Dedifferentiated amniotic fluid mesenchymal stem cell (primary cell): ENCODE measurements around the gene DACH1.
"Not testable (repeated sequence)": the region's sequence is repeated elsewhere in the genome, so short reads cannot be mapped to it uniquely, and the experiment has no call there.

ENCODE experiments used
- DNase-seq: peaks from one replicate; pipeline ENCODE4 v3.0.0-alpha.2; 2016; ENCODE audit errors: extremely low spot score

The DACH1 gene

DNA sequence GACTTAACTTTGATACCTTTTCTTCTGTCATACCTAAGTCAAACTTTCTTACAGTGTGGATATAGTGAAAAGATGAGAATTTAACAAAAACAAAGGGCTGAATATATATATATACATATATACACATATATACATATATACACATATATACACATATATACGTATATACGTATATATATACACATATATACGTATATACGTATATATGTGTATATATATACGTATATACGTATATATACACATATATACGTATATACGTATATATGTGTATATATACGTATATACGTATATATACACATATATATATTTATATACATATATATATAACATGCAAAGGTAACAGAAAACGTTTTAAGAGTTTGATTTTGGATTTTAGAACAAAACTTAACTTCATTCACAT, 88.0 kb downstream of the DACH1 start:
- not testable (repeated sequence) for DNase-seq

- DNase-seq = no peak
Observed at GRCh38 chr13:71775966-71776365, 91.0 kb downstream of the DACH1 start.

DNA sequence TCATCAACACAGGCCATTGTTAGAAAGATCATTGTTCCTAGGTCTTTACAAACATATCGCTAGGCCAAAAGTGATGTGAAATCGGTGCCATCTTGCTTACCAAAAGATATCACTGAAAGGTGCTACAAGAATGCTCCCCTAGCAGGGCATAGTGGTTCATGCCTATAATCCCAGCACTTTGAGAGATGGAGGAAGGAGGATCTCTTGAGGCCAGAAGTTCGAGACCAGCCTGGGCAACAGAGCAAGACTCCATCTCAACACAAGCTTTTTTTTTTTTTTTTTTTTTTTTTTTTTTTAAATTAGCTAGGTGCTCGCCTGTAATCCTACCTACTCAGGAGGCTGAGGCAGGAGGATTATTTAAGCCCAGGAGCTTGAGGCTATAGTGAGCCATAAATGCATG, 92.1 kb downstream of the DACH1 start:
- no peak for DNase-seq

DNA sequence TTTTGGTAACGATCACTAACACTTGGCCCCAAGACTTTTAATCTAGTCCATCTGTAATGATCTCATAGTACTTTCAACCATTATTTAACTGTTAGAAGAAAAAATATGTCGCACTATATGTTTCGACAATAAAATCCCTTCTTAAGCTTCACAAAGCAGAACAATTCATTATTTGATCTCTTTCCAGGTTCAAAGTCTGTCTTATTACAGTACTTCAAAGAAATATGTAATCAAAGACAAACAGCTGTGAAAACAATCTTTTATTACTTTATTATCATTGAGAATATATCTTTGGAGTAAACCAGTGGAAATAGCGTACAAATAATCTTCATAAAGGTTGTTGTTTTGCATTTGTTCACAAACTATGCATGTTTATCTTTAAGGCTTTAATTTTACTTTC, 93.5 kb downstream of the DACH1 start:
- DNase-seq = no peak

- DNase-seq = no peak
Observed at GRCh38 chr13:71772361-71772760, 94.6 kb downstream of the DACH1 start.

DNA sequence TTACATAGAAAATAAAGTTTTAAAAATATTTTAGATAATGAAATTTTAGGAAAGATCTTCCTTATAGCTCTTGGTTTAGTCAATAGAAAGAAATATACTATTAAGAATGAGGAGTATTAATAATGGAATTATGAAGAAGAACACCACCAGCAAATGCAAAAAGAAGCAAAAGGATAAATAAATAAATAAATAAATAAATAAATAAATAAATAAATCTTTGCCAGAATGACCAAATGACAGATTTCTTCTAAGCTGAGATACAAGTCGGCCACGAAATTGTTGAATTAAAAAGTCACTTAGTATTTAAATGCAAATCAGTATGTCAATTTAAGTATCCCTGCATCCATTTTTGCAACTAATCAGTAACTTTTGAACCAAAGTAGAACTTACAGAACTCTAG, 95.9 kb downstream of the DACH1 start:
- DNase-seq = no peak

DNA sequence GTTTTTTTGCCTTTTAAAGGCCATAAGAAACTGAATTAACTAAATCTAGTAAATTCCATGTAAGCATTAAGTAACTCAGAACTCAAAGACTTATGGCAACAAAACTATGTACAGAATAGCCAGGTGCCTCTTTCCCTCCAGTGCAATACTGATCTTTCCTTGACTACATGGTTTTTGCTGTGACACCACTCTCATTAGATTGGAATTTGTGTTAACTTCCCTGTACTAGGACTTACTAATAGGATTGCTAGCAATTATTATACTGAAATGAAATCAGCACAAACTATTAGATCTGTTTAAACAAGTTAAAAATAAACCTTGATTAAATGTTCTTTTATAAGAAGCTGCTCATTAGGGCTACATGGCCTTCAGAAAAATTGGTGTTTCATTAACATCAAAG, 96.3 kb downstream of the DACH1 start:
- DNase-seq = no peak

- no peak for DNase-seq
Observed at GRCh38 chr13:71768881-71769280, 98.1 kb downstream of the DACH1 start.

DNA sequence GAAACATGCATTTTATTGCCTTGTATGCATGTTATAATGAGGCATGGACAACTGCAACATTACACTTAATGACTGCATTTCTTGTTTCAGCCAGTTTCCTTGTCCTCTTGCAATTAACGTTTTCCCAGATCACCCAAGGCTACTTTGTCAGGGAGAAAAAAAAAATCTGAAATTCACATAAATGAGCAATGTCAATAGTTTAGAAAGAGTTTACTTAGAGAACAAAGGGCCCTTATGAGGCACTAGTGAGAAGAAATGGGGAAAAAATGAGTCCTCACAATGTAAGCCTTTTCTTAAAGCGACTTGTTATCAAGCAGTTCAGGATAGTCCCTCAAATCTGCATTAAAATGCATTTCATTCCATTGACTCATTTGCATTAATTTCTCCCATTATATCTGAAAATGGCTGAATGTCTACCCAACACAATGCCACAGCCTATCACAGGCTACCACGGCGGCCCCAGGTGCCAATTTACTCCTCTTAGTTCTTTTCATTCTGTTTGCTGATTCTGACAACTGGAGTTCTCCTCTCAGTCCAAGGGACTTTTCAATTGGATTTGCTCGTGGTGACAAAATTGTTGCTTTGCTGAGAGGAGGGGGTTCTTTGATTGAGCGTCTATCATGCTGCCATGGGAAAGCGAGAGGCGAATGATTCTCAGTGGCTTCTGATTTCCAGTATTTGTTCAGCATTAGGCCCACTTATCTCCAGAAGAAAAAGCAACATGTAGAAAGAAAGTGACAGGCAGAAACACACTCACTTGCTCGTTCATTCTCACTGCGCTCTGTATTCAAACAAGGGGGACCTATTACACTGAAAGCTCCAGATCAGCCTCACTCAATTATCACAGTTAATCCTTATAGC, 107.1 kb downstream of the DACH1 start:
- no peak for DNase-seq

GRCh38 chr13:71758828-71759227, 108.2 kb downstream of the DACH1 start:
- DNase-seq = no peak

DNA sequence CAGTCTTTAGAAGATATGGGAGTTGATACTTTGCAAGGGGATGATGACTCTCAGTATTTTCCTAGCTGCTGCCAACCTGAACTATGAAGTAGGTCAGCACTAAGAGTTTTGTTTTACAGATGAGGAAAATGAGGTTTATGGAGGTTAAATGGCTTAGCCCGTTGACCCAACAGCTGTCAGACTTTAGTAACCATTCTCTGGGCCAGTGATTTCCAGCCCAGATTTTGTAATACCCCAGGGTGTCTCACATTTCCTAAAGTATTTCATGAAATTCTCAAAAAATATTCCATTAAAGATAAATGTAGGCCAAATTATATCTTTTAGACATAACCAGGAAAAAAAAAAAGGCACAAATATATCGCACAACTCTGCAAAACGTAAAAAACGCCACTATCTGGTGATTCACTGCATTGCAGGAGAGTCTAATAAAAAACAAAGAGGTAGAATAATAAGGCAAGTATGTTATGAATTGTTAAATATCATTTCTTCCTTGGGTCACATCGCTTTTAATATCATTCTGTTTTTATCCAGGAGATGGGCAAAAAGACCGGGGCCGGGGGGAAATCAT, 112.5 kb downstream of the DACH1 start:
- no peak for DNase-seq

- no peak for DNase-seq
Observed at GRCh38 chr13:71752775-71753513, 114.1 kb downstream of the DACH1 start.

- DNase-seq = no peak
Observed at GRCh38 chr13:71751073-71751472, 115.9 kb downstream of the DACH1 start.

DNA sequence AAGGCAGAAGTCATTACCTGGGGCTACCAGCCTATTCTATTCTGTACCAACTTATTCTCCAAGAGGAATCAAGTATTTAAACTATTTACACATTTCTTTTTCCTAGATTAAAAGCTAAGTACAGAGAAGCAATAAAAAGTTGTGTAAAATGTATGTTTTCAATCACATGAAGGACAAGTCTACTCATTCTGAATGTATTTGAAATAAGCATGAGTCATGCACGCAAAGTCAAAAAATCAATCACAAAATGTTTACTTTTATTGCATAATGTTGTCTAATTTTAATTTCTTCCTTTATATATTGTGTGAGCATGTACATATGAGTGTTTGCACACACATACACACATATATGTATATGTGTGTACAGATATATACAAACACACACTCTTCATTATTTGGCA, 136.7 kb downstream of the DACH1 start:
- DNase-seq = no peak

- no peak for DNase-seq
Observed at GRCh38 chr13:71729441-71729840, 137.6 kb downstream of the DACH1 start.

GRCh38 chr13:71727662-71728061, 139.3 kb downstream of the DACH1 start:
- no peak for DNase-seq

GRCh38 chr13:71727042-71727441, 140.0 kb downstream of the DACH1 start:
- no peak for DNase-seq

DNA sequence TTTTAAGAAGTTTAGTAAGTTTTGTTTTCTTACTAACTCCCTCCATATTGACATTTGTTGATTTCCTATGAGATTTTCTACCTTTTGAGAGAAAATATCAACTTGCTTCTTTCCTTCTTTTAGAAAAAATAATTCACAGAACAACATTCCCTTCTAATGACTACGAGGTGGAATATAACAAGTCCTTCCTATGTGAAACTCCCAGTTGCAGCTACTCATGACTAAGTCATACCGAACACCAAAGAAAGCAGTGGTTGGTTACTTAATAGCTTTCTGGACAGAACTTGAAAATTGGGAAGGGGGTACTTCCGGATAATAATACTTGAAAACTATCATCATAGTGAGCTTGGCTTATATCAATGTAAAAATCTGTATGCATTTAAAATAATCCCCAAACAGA, 144.8 kb downstream of the DACH1 start:
- no peak for DNase-seq

DNA sequence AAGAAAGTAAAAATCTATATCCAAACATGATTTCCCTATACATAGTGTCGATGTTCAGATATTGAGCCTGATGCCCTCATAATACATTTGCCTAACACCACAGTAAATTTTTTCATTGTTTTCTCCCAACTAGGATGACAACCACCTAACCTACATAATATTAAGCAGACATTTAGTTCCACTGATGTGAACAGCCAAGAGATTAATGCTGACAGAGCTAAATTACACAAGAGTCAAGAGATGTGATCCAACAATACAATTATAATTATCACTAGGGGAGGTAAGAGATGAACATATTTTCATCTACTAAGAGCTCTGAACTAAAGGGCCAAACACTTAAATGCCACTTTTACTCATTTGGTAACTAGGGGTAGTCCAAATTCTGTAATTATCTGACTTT, 145.9 kb downstream of the DACH1 start:
- DNase-seq = no peak

DNA sequence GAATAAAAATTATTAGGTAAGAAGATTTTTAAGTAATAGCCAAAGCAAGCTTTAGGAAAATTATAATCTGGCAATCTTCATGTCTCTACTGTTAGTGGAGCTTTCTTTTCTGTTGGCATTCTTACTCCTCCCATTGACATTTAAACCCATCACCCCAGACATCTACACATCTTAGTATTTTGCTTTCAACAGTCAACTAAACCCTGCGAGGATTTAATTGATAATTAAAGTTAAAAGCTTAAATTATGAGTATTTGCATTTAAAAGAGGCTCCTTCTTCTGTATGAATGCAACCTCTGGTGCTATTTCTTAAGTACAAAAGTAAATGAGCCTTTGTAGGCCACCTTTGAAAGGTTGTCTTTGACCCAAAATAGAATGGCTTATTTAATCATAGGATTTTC, 148.1 kb downstream of the DACH1 start:
- no peak for DNase-seq

DNA sequence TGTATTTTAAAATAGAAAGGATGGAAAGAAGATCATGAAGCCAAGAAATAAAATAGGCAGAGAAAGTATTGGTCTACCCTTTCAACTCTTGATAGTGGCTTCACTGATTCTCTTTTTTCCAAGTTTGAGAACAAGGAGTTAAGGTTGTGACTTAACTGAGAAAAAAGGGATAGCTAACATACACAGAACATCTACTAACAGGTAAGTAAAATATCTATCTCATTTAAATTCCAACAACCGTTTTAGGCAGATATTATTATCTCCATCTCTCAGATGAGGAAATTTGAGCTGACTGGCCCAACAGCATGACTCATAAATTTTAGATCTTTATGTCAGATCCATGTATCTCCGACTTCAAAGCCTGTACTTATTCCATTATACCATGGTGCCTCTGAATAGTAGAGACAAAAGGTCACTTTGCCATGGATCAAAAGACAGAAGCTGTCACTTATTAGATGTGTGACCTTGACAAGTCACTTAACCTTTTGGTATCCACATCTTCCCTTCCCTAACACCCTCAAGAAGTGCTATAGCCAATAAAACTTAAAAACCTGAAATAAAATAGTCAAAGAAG, 152.1 kb downstream of the DACH1 start:
- DNase-seq = no peak

DNA sequence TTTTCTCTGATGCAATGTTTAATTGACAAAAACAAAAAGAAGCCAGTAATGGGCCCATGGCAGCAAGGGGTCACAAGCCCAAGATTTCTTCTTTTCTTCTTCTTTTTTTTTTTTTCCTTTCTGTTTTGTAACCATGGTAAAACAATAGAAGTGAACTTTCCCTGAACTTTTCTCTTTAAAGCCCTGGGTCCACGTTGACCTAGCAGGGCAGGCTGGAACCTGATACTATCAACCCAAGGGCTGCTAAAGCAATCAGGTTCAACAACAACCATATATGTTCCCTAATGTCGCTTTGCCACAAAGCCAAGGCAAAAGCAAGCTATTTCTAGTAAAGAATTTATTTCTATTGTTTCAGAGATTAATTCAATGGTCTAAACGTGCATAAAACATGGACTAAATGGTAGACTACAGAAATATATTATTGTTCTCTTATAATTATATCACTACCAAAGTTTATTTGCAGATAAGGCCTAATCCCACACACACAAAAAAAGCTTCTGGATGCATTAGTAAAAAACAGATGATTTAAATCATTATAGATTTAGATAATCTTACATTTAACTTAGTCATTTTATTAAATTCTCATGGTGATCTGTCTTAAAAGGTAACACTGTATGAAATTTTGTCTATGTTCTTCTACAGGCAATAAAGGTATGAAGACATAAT, 153.9 kb downstream of the DACH1 start:
- no peak for DNase-seq
